Superior temporal gyrus (tissue), 1 donor: ENCODE results near the gene IFITM5.

Experiments used
- DNase-seq: peaks from one replicate; pipeline ENCODE4 v3.0.0-alpha.2; 2016; ENCODE audit errors: extremely low spot score

Gene IFITM5

GRCh38 chr11:283405-284104 lies 15.8 kb downstream of the IFITM5 start:
- no peak for DNase-seq

- no peak for DNase-seq
These were observed 16.5 kb downstream of the IFITM5 start for GRCh38 chr11:282630-283360.

GRCh38 chr11:282171-282570 lies 17.2 kb downstream of the IFITM5 start:
- DNase-seq = no peak

DNA sequence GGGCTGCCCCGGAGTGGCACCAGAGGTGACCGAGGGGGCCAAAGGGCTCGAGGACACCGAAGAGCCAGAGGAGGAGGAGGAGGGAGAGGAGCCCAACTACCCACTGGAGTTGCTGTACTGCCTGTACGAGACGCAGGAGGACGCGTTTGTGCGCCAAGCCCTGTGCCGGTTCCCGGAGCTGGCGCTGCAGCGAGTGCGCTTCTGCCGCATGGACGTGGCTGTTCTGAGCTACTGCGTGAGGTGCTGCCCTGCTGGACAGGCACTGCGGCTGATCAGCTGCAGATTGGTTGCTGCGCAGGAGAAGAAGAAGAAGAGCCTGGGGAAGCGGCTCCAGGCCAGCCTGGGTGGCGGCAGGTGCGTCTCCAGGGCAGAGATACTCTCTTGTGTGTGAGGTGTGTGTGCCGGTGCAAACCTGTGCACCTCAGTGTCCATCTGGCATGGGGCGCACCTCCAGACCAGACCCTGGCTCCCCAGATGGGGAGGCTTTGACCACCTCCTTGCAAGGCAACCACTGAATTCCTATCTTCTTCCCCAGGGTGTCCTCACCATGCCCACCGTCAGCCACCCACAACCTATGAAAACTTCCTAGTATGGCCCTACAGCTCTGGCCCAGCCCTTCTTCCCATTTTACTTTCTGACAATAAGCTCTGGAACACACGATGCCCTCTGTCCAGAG lies 17.7 kb downstream of the IFITM5 start:
- no peak for DNase-seq

DNA sequence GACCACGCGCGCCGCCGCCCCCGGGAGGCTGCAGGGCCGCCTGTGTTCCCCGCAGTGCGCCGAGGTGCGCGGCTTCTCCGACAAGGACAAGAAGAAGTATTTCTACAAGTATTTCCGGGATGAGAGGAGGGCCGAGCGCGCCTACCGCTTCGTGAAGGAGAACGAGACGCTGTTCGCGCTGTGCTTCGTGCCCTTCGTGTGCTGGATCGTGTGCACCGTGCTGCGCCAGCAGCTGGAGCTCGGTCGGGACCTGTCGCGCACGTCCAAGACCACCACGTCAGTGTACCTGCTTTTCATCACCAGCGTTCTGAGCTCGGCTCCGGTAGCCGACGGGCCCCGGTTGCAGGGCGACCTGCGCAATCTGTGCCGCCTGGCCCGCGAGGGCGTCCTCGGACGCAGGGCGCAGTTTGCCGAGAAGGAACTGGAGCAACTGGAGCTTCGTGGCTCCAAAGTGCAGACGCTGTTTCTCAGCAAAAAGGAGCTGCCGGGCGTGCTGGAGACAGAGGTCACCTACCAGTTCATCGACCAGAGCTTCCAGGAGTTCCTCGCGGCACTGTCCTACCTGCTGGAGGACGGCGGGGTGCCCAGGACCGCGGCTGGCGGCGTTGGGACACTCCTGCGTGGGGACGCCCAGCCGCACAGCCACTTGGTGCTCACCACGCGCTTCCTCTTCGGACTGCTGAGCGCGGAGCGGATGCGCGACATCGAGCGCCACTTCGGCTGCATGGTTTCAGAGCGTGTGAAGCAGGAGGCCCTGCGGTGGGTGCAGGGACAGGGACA lies 18.4 kb downstream of the IFITM5 start:
- no peak for DNase-seq

GRCh38 chr11:279966-280705 lies 19.2 kb downstream of the IFITM5 start:
- no peak for DNase-seq

- no peak for DNase-seq
These were observed 20.0 kb downstream of the IFITM5 start for GRCh38 chr11:279040-279965.

GRCh38 chr11:278001-278951 lies 21.1 kb downstream of the IFITM5 start, which contains the start of gene NLRP6:
TSS of gene NLRP6 (plus strand) at chr11:278407. CDS start at chr11:278570, 163 bp downstream.
- no peak for DNase-seq

DNA sequence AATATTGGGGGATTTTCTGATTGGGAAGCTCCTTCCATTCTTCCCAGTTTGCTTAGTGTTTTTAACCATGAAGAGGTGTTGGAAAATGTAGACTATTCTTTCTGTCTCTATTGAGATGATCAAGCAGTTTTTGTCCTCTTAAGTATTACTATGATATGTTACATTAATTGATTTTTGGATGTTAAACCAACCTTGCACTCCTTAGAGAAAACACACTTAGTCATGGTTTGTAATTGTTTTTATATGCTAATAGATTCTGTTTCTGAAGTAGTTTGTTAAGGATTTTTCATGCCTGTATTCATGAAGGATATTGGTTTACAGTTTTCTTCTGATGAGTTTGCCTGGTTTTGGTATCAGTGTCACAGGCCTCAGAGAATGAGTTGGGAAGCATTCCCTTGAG lies 23.1 kb downstream of the IFITM5 start:
- no peak for DNase-seq

GRCh38 chr11:272931-273198 lies 26.5 kb downstream of the IFITM5 start:
- no peak for DNase-seq

GRCh38 chr11:272195-272930 lies 27.0 kb downstream of the IFITM5 start:
- DNase-seq = no peak

DNA sequence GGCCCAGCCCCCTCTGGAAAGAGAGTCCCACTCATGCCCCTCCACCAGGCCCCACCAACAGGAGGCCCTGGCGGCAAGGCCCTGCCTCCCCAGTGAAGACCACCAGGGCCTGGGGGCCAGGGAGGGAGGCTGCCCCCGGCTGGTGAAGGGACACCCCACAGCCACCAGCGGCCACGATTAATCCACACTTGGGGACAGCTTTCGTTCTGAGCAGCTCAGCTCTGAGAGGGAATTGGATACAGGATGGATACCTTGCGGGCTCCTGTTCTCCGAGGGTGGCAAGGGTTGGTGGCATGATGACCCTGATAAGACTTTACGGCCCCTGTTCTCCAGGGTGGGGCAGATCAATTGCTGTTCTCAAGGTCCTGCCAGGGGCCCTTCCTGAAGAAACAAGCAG lies 28.0 kb downstream of the IFITM5 start:
- DNase-seq = no peak

- DNase-seq = no peak
These were observed 28.6 kb downstream of the IFITM5 start for GRCh38 chr11:270451-271318.

GRCh38 chr11:269146-269890 lies 30.0 kb downstream of the IFITM5 start:
- DNase-seq = peak; percentile 41

DNA sequence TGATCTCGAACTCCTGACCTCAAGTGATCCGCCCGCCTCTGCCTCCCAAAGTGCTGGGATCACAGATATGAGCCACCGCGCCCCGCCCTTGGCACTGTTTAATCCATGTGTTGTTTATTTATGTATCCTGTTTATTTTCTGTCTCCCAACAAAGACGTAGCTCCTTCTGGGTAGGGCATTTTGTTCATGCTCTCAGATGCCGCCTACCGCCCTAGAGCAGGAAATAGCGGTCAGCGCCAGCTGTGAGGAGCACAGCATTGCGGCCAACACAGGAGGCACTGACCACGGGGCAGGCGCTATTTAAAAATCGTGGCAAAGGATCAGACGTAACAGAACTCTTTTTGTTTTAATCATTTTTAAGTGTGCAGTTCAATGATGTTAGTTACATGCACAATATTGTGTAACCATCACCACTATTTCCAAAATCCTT lies 30.6 kb downstream of the IFITM5 start:
- peak; percentile 21 for DNase-seq

- DNase-seq = no peak
These were observed 31.8 kb downstream of the IFITM5 start for GRCh38 chr11:267491-267994.
